Measurements from ENCODE around the gene CBR4.
"Not testable (repeated sequence)": the region's sequence is repeated elsewhere in the genome, so short reads cannot be mapped to it uniquely, and the experiment has no call there.

CBR4 gene

GRCh38 chr4:169010125-169011023 lies at the start of gene CBR4:
TSS of gene CBR4 (minus strand) at chr4:169010255. CDS start at chr4:169010089, 166 bp downstream.
- DNase-seq: peak; percentile 97

- DNase-seq: no peak
These were observed 49.5 kb upstream of the CBR4 start for GRCh38 chr4:169059306-169060211.

DNA sequence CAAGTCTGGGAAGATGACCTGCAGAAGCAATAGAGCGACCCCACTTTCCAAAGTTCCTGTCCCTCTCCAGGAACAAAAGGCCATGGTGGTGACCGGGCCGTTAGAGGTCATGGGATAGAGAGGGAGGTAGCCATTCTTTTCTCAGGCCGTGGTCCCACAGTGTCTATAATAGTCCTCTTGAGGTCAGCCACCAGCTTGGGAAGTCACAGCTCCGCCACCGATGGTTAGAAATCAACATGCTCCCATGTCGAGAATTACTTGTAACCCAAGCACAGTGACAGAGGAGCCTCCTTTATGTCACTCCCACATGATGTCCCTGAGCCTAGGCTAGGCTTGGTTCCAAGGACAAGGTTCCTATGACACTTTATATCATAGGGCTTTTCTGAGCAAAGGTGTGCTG lies 48.3 kb upstream of the CBR4 start:
- DNase-seq: no peak

DNA sequence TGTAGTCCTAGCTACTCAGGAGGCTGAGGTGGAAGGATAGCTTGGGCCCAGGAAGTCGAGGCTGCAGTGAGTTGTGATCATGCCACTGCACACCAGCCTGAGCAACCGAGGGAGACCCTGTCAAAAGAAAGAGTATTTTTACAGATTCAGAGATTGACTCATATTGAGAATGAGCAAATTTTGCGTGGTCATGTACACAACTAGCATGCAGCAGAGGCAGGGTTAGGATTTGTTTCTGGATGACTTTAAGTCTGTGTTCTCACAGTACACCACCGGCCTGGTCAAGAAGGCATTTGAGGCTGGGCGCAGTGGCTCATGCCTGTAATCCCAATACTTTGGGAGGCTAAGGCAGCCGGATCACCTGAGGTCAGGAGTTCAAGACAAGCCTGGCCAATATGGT lies 44.8 kb upstream of the CBR4 start:
- DNase-seq: no peak

DNA sequence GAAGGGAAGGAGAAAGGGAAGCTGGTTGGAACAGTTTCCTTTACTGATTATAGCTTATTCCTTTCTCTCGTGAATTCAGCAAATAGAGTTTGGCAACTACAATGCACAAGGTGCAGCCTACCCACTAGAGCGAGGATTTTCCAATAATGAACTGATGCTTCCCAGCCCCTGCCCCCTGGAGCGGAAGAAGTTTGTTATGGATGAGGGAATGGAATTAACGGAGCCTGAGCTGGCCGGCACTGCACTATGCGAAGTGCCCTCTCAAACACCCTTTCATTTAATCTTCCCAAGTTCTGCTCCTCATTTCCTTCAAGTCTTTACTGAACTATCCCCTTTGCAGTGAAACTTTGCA lies 42.5 kb upstream of the CBR4 start:
- no peak for DNase-seq

GRCh38 chr4:169051761-169052593 lies 41.9 kb upstream of the CBR4 start:
- DNase-seq: no peak

DNA sequence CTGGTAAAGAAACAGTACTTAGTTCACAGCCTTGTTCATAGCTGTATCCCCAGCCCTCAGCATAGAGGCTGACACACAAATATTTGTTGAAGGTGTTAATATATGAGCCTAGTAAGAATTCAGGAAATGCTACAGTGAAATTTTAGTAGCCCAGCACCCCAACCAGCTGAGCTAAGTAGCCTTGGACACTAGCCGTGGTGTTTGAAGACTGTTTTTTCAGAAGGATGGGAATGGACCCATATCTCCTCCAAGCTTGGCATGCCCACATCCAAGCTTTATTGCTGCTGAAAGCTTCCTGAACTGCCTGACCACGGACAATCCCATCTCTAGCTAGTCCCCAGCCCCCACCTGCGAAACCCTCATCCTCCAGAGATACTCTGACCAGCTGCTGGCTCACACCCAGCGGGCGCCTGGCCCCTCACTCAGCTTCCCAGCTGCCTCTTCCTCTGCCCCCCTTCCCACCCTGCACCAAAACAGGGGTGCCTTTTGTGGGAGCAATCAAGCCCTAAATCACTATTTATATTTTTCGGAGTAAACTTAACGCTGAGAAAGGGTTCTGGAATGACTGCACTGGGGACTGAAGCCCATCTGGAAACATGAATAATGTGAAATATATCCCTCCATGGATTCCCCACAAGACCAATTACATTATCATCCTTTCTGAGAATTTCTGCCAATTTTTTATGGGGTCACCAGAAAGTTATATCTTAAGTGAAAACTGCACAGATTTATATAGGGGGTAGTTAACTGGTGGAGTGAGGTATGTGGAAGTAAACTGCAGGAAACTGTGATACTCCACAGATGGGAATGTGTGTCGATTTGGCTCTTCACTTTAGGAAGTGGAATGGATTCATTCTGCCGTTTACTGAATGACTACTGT lies 41.1 kb upstream of the CBR4 start:
- no peak for DNase-seq

DNA sequence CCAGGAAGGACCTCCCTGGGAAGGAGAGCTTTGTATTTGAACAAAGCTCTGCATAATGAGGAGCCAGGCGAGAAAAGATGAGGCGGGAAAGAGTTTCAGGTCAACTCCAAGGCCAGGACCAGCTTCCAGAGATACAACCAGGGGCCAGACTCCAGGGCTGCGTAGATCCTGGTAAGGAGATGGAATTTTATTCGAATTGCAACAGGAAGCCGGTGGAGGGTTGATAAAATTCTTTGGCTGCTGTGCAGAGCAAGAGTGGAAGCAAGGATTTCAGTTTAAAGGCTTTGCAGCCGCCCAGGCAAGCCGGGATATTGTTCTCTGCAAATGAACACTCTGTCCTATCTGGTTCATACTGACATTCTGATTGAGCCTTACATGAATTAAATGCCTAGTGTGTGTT lies 40.2 kb upstream of the CBR4 start:
- no peak for DNase-seq

- DNase-seq: no peak
These were observed 38.9 kb upstream of the CBR4 start for GRCh38 chr4:169048868-169049414.

GRCh38 chr4:169047956-169048355 lies 37.9 kb upstream of the CBR4 start:
- no peak for DNase-seq

GRCh38 chr4:169045862-169046584 lies 36.0 kb upstream of the CBR4 start:
- DNase-seq: no peak

- no peak for DNase-seq
These were observed 34.8 kb upstream of the CBR4 start for GRCh38 chr4:169044714-169045447.

DNA sequence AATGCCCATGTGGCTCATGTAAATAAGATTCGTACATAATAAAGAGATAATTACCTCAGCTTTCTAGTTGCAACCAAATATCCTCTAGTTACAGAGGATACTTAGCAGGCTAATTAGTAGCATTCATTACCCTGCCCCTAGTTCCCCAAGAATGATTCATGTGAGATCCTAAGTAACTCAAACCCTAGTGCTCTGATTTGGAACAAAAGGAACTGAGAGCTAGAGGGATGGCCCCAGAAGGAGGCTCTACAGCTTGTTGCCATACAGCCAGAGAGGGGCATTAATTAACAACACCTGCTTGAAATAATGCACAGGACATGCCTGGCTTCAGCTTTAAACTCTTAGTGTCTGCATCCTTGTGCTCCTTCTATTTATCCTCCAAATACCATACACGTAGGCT lies 32.6 kb upstream of the CBR4 start:
- no peak for DNase-seq

- DNase-seq: no peak
These were observed 30.7 kb upstream of the CBR4 start for GRCh38 chr4:169040559-169041261.

- no peak for DNase-seq
These were observed 29.3 kb upstream of the CBR4 start for GRCh38 chr4:169039251-169039954.

DNA sequence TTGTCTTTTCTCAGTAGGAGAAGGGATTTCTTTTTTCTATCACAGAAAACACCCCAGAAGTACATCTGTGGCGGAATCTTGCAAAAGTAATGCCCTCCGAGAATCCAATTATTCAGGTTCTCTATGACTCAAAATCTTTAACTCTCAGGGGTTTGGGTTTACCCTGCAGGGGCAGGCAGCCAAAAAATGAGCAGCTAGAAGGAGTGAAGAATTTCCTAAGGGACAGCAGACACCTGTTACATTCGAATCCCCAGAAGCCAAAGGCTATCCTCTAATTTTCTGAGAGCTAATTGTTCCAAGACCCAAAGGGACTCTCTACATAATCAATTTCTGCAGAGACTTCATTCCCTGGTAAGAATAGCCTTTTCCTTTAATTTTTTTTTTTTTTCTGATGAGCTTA lies 27.5 kb upstream of the CBR4 start:
- no peak for DNase-seq

DNA sequence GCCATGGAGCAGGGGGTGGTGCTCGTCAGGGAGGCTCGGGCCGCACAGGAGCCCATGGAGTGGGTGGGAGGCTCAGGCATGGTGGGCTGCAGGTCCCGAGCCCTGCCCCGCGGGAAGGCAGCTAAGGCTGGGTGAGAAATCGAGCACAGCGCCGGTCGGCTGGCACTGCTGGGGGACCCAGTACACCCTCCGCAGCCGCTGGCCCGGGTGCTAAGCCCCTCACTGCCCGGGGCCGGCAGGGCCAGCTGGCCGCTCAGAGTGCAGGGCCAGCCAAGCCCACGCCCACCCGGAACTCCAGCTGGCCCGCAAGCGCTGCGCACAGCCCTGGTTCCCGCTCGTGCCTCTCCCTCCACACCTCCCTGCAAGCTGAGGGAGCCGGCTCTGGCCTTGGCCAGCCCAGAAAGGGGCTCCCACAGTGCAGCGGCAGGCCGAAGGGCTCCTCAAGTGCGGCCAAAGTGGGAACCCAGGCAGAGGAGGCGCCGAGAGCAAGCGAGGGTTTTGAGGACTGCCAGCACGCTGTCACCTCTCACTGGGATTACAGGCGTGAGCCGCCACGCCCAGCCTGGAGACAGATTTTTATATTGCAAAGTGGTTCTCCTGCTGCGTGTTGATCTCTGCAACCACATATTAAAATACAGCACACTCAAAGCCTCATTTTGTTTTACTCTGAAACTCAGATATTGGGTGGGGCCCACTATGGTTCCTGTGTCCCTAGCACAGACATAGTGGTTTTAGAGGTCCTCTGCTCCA lies 26.0 kb upstream of the CBR4 start:
- not testable (repeated sequence) for DNase-seq

DNA sequence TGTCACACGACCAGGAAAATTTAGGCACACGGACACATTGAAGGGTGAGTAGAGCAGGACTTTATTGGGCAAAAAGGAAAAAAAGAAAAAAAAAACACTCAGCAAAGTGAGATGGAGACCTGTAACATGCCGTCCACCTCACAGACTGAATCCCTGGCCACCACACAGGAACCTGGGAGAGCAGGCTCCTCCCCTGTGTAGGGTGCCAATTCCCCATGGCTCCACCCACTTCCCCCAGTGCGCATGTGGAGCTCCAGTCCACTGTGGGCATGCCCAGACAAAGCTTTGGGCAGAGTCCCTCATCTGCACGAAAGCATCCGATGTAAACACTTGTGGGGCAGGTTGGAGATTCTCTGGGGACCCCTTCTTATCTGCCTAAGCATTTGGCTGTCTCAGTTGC lies 23.6 kb upstream of the CBR4 start:
- DNase-seq: no peak

Data from CD4-positive, alpha-beta T cell treated with Interleukin-17A for 4 hours (primary cell).